ENCODE measurements around the gene ABCD2. TPM values are rescaled to one million over a fixed set of nuclear protein-coding genes. Genes with fewer than 3 reads are reported as not detected.
"Not testable (repeated sequence)": the region's sequence is repeated elsewhere in the genome, so short reads cannot be mapped to it uniquely, and the experiment has no call there.

Gene ABCD2
- total RNA-seq, 6 donors from 2014 or later, result 0.20 to 2.2 (median 0.47) TPM; not detected in 1

DNA sequence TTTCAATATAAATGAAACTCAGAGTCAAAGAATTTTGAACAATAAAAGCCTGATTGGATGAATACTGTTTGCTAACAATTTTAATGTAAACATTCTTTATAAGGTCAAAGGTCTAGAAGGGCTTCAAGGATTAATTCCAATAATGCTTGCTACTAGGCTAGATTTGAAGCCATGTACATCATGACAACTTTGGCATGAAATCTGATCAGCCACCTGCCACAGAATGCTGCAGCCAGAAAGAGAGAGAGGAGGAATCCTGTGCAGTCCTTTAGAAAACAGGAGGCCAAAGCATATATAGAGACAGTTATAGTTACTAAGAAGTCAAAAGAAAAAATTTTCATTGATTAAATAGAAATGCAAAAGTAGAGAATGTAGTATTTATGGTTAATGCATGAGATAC, 47.1 kb downstream of the ABCD2 start:
- TF ChIP-seq EP300 (IDR thresholded peaks at IDR 0.05) (no peak), POLR2A (IDR thresholded peaks at IDR 0.05) (no peak), POLR2AphosphoS5 (IDR thresholded peaks at IDR 0.05) (no peak)
- TF ChIP-seq, protein P1, sequence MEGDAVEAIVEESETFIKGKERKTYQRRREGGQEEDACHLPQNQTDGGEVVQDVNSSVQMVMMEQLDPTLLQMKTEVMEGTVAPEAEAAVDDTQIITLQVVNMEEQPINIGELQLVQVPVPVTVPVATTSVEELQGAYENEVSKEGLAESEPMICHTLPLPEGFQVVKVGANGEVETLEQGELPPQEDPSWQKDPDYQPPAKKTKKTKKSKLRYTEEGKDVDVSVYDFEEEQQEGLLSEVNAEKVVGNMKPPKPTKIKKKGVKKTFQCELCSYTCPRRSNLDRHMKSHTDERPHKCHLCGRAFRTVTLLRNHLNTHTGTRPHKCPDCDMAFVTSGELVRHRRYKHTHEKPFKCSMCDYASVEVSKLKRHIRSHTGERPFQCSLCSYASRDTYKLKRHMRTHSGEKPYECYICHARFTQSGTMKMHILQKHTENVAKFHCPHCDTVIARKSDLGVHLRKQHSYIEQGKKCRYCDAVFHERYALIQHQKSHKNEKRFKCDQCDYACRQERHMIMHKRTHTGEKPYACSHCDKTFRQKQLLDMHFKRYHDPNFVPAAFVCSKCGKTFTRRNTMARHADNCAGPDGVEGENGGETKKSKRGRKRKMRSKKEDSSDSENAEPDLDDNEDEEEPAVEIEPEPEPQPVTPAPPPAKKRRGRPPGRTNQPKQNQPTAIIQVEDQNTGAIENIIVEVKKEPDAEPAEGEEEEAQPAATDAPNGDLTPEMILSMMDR (IDR thresholded peaks at IDR 0.05), result no peak
- Histone ChIP-seq H3K27me3 (no peaks in the 10 kb centered on the region), H3K9me3 (peaks cover 0 to 9% (median 0%) of the 10 kb centered on the region in 4 donors), H3K36me3 (no peaks in the 10 kb centered on the region), H3K4me3 (no peak overlapping the region), H3K4me1 (no peaks in the 10 kb centered on the region), H3K27ac (no peak overlapping the region)
- DNase-seq (no peak), ATAC-seq (ENCODE audit: low FRiP score in 2 of 2) (no peak)

DNA sequence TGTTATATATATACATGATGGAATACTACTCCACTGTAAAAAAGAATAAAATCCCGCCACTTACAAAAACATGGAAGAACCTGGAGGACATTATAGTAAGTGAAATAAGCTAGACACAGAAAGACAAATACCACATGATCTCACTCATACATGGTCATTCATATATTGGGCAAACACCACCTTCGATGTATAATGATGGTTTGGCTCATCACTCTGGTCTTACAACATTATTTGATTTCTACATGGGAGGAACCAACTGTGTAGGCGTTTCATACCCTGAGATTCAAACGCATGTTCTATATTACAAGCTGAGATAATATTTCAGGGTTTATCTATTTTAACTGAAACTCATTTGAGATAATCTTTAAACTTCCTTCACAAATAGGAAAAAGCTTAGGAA, 48.3 kb downstream of the ABCD2 start:
- DNase-seq (no peak), ATAC-seq (ENCODE audit: low FRiP score in 2 of 2) (no peak)
- Histone ChIP-seq H3K4me1 (no peaks in the 10 kb centered on the region), H3K27ac (no peak overlapping the region), H3K27me3 (no peaks in the 10 kb centered on the region), H3K36me3 (no peaks in the 10 kb centered on the region), H3K4me3 (no peak overlapping the region), H3K9me3 (peaks cover 0 to 9% (median 0%) of the 10 kb centered on the region in 4 donors)
- TF ChIP-seq POLR2AphosphoS5 (IDR thresholded peaks at IDR 0.05) (no peak), EP300 (IDR thresholded peaks at IDR 0.05) (no peak), POLR2A (IDR thresholded peaks at IDR 0.05) (no peak)
- TF ChIP-seq, protein P1 (IDR thresholded peaks at IDR 0.05), result no peak
- WGBS, 2 donors, result 61 to 63% methylated on average over 4 of the region's 4 CpGs

DNA sequence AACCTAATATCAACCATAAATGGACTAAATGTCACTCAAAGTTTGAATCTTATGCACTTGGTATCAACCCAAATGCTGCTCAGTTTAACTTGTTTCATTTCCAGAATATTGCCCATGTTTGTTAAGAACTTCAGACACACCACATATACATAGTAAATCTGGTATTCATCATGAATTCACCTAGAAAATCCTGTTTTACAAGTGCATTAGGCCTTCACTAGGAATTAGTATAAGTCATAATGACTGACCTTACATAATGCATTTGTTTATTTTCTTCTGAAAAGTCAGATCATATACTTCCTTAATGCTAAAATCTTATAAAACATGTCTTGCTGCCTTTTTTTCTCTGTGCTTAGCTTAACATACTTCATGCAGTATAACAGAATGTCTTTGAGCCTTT, 66.1 kb downstream of the ABCD2 start:
- peaks cover 0 to 9% (median 2%) of the 10 kb centered on the region in 4 donors for H3K9me3 ChIP-seq
- ATAC-seq (ENCODE audit: low FRiP score in 2 of 2) (no peak), DNase-seq (no peak)
- H3K4me3 ChIP-seq, result no peak overlapping the region
- no peaks in the 10 kb centered on the region for H3K27me3 ChIP-seq
- no peaks in the 10 kb centered on the region for H3K4me1 ChIP-seq
- no peak overlapping the region for H3K27ac ChIP-seq
- no peaks in the 10 kb centered on the region for H3K36me3 ChIP-seq
- no peak for TF ChIP-seq POLR2AphosphoS5 (IDR thresholded peaks at IDR 0.05)
- TF ChIP-seq, protein P1 (IDR thresholded peaks at IDR 0.05), result no peak
- TF ChIP-seq POLR2A (IDR thresholded peaks at IDR 0.05), result no peak
- TF ChIP-seq EP300 (IDR thresholded peaks at IDR 0.05), result no peak

DNA sequence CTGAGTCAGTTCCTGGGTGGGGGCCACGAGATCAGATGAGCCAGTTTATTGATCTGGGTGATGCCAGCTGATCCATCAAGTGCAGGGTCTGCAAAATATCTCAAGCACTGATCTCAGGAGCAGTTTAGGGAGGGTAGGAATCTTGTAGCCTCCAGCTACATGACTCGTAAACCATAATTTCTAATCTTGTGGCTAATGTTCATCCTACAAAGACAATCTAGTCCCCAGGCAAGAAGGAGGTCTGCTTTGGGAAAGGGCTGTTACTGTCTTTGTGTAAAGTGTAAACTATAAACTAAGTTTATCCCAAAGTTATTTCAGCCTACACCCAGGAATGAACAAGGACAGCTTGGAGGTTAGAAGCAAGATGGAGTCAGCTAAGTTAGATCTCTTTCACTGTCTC, 75.4 kb downstream of the ABCD2 start:
- 64 to 80% methylated on average over 2 of the region's 2 CpGs for WGBS, 2 donors
- H3K9me3 ChIP-seq; H3K27me3 ChIP-seq; H3K4me1 ChIP-seq; DNase-seq; ATAC-seq (ENCODE audit: low FRiP score in 2 of 2); H3K36me3 ChIP-seq; H3K4me3 ChIP-seq; H3K27ac ChIP-seq: not testable (repeated sequence)

DNA sequence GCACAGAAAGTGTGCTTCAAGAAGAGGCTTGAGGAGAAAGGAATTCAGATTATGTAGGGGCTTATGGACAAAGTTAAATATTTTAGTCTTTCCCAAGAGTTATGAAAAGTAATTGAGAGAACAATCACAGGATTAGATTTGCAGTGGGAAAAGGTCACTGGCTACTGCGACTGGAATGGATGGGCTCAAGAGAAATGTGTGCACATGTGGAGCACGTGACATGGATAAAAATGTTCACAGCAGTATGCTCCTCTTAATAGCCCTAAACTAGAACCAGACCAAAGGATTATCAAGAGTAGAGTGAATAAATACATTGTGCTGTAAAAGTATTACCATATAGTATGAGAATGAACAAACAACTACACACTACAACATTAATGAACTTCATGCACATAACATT, 78.1 kb downstream of the ABCD2 start:
- WGBS, 2 donors, result 42 to 59% methylated on average over 2 of the region's 2 CpGs
- DNase-seq (no peak), ATAC-seq (ENCODE audit: low FRiP score in 2 of 2) (no peak)
- Histone ChIP-seq H3K9me3 (no peaks in the 10 kb centered on the region), H3K4me3 (no peak overlapping the region), H3K27ac (no peak overlapping the region), H3K4me1 (no peaks in the 10 kb centered on the region), H3K36me3 (no peaks in the 10 kb centered on the region), H3K27me3 (no peaks in the 10 kb centered on the region)
- TF ChIP-seq, protein P1 (IDR thresholded peaks at IDR 0.05), result no peak

Data from upper lobe of left lung (tissue), 6 donors.